Measurements from ENCODE around the gene TFB2M.

The TFB2M gene

DNA sequence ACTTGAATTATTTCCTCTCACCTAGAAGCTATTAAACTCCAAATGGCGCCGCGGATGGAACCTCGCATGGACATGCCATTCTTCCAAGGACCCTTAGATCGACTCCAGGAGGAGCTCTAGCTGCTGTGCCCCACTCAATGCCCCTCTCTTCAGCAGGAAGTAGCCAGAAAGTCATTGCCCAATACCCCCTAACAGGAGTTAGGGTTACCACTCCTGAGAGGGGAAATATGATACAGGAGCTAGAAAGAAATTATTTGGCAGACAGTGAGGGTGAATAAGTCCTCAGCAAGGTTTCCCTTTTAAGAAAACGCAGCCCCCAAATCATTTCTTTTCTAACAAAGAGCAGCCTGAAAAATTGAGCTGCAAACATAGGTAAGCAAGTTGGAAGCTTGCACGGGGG, 28.6 kb downstream of the TFB2M start:
- H3K9ac ChIP-seq (ENCODE audit: low read depth, low read length, poor library complexity, severe bottlenecking), result no peak overlapping the region
- 0 out of 2 replicates have a peak, but pooled peaks cover 4% of the 10 kb centered on the region for H3K9me3 ChIP-seq (ENCODE audit: insufficient read depth, low read depth, low read length)

GRCh38 chr1:246534114-246534513, 31.9 kb downstream of the TFB2M start:
- Histone ChIP-seq H3K9me3 (ENCODE audit: insufficient read depth, low read depth, low read length) (peaks cover 19% of the 10 kb centered on the region; the same call in 1 of the 2 replicates), H3F3A (ENCODE audit: low read depth) (no peaks in the 10 kb centered on the region), H3K4me3 (ENCODE audit: low read length, poor library complexity, severe bottlenecking) (no peak overlapping the region), H3K4me1 (ENCODE audit: insufficient read depth, low read length, poor library complexity, severe bottlenecking) (no peaks in the 10 kb centered on the region), H3K4me2 (ENCODE audit: low read depth, low read length, poor library complexity, severe bottlenecking) (no peak overlapping the region), H2AFZ (ENCODE audit: low read length) (no peak overlapping the region), H4K20me1 (ENCODE audit: insufficient read depth, low read length, poor library complexity, severe bottlenecking) (no peaks in the 10 kb centered on the region), H3K9me2 (replicated peaks; ENCODE audit: low read depth, low read length) (no peaks in the 10 kb centered on the region), H3K9ac (ENCODE audit: low read depth, low read length, poor library complexity, severe bottlenecking) (no peak overlapping the region), H3K27me3 (ENCODE audit: insufficient read depth, low read length, poor library complexity, severe bottlenecking) (no peaks in the 10 kb centered on the region), H3K36me3 (ENCODE audit: insufficient read depth, low read length) (no peaks in the 10 kb centered on the region), H3K79me2 (ENCODE audit: insufficient read depth, low read length) (no peaks in the 10 kb centered on the region)
- TF ChIP-seq EZH2phosphoT487 (IDR thresholded peaks at IDR 0.05; ENCODE audit: borderline replicate concordance), result no peak
- TF ChIP-seq, protein P1, sequence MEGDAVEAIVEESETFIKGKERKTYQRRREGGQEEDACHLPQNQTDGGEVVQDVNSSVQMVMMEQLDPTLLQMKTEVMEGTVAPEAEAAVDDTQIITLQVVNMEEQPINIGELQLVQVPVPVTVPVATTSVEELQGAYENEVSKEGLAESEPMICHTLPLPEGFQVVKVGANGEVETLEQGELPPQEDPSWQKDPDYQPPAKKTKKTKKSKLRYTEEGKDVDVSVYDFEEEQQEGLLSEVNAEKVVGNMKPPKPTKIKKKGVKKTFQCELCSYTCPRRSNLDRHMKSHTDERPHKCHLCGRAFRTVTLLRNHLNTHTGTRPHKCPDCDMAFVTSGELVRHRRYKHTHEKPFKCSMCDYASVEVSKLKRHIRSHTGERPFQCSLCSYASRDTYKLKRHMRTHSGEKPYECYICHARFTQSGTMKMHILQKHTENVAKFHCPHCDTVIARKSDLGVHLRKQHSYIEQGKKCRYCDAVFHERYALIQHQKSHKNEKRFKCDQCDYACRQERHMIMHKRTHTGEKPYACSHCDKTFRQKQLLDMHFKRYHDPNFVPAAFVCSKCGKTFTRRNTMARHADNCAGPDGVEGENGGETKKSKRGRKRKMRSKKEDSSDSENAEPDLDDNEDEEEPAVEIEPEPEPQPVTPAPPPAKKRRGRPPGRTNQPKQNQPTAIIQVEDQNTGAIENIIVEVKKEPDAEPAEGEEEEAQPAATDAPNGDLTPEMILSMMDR (conservative IDR thresholded peaks at IDR 0.05; ENCODE audit: low read length), result no peak

More for the DNA sequence above, 28.6 kb downstream of the TFB2M start:
- no peaks in the 10 kb centered on the region for H3F3A ChIP-seq (ENCODE audit: low read depth)
- no peak overlapping the region for H3K4me2 ChIP-seq (ENCODE audit: low read depth, low read length, poor library complexity, severe bottlenecking)
- TF ChIP-seq EZH2phosphoT487 (IDR thresholded peaks at IDR 0.05; ENCODE audit: borderline replicate concordance), result no peak
- TF ChIP-seq, protein P1 (conservative IDR thresholded peaks at IDR 0.05; ENCODE audit: low read length), result no peak
- no peaks in the 10 kb centered on the region for H4K20me1 ChIP-seq (ENCODE audit: insufficient read depth, low read length, poor library complexity, severe bottlenecking)
- no peaks in the 10 kb centered on the region for H3K4me1 ChIP-seq (ENCODE audit: insufficient read depth, low read length, poor library complexity, severe bottlenecking)
- H2AFZ ChIP-seq (ENCODE audit: low read length), result no peak overlapping the region
- H3K9me2 ChIP-seq (replicated peaks; ENCODE audit: low read depth, low read length), result no peaks in the 10 kb centered on the region
- H3K27me3 ChIP-seq (ENCODE audit: insufficient read depth, low read length, poor library complexity, severe bottlenecking), result no peaks in the 10 kb centered on the region
- peaks cover 22% of the 10 kb centered on the region; the same call in 1 of the 2 replicates for H3K36me3 ChIP-seq (ENCODE audit: insufficient read depth, low read length)
- no peaks in the 10 kb centered on the region for H3K79me2 ChIP-seq (ENCODE audit: insufficient read depth, low read length)
- H3K4me3 ChIP-seq (ENCODE audit: low read length, poor library complexity, severe bottlenecking), result no peak overlapping the region

- Histone ChIP-seq H3K36me3 (ENCODE audit: insufficient read depth, low read length) (no peaks in the 10 kb centered on the region), H3F3A (ENCODE audit: low read depth) (no peaks in the 10 kb centered on the region), H3K79me2 (ENCODE audit: insufficient read depth, low read length) (no peaks in the 10 kb centered on the region), H3K4me3 (ENCODE audit: low read length, poor library complexity, severe bottlenecking) (no peak overlapping the region), H3K9me3 (ENCODE audit: insufficient read depth, low read depth, low read length) (peaks cover 19% of the 10 kb centered on the region; the same call in 1 of the 2 replicates), H4K20me1 (ENCODE audit: insufficient read depth, low read length, poor library complexity, severe bottlenecking) (no peaks in the 10 kb centered on the region), H3K9me2 (replicated peaks; ENCODE audit: low read depth, low read length) (no peaks in the 10 kb centered on the region), H3K9ac (ENCODE audit: low read depth, low read length, poor library complexity, severe bottlenecking) (no peak overlapping the region), H3K4me1 (ENCODE audit: insufficient read depth, low read length, poor library complexity, severe bottlenecking) (no peaks in the 10 kb centered on the region), H3K27me3 (ENCODE audit: insufficient read depth, low read length, poor library complexity, severe bottlenecking) (no peaks in the 10 kb centered on the region), H3K4me2 (ENCODE audit: low read depth, low read length, poor library complexity, severe bottlenecking) (no peak overlapping the region), H2AFZ (ENCODE audit: low read length) (no peak overlapping the region)
- TF ChIP-seq, protein P1 (conservative IDR thresholded peaks at IDR 0.05; ENCODE audit: low read length), result no peak
- no peak for TF ChIP-seq EZH2phosphoT487 (IDR thresholded peaks at IDR 0.05; ENCODE audit: borderline replicate concordance)
Observed at GRCh38 chr1:246533371-246533905, 32.6 kb downstream of the TFB2M start.
